Loucy (cell line): ENCODE data around the gene DCP1A.

Experiments used
- H2AFZ ChIP-seq: fragments of 200-600 bp; sonication (generic); 2 replicates; pipeline ENCODE4 v1.6.0; 2016; ENCODE audit warnings: antibody characterized with exemption, mild to moderate bottlenecking, low read length, moderate library complexity
- H3F3A ChIP-seq: fragments of 200-600 bp; 2 replicates; pipeline ENCODE4 v1.6.0; 2016; ENCODE audit warnings: antibody characterized with exemption, low read depth, mild to moderate bottlenecking
- H3K27me3 ChIP-seq: fragments of 200-600 bp; sonication (generic); 2 replicates; pipeline ENCODE4 v1.6.1; 2014; ENCODE audit warnings: low read length, mild to moderate bottlenecking; ENCODE audit not compliant: insufficient read depth, poor library complexity, severe bottlenecking
- H3K36me3 ChIP-seq: fragments of 200-600 bp; sonication (generic); 2 replicates; pipeline ENCODE4 v1.6.1; 2016; ENCODE audit warnings: low read length; ENCODE audit not compliant: insufficient read depth
- H3K4me1 ChIP-seq: fragments of 200-600 bp; sonication (generic); 2 replicates; pipeline ENCODE4 v1.5.1; 2014; ENCODE audit warnings: low read length, mild to moderate bottlenecking; ENCODE audit not compliant: insufficient read depth, poor library complexity, severe bottlenecking
- H3K4me2 ChIP-seq: fragments of 200-600 bp; sonication (generic); 2 replicates; pipeline ENCODE4 v1.6.0; 2014; ENCODE audit warnings: antibody characterized with exemption, low read length, low read depth, mild to moderate bottlenecking; ENCODE audit not compliant: poor library complexity, severe bottlenecking
- H3K4me3 ChIP-seq: fragments of 200-600 bp; sonication (generic); 2 replicates; pipeline ENCODE4 v1.5.1; 2014; ENCODE audit warnings: low read length, mild to moderate bottlenecking, mixed read lengths; ENCODE audit not compliant: poor library complexity, severe bottlenecking
- H3K79me2 ChIP-seq: fragments of 200-600 bp; sonication (generic); 2 replicates; pipeline ENCODE4 v1.6.1; 2014; ENCODE audit warnings: low read length; ENCODE audit not compliant: insufficient read depth
- H3K9ac ChIP-seq: fragments of 200-600 bp; sonication (generic); 2 replicates; pipeline ENCODE4 v1.6.0; 2014; ENCODE audit warnings: mild to moderate bottlenecking, low read depth, low read length, moderate library complexity; ENCODE audit not compliant: poor library complexity, severe bottlenecking
- H3K9me2 ChIP-seq: fragments of 200-600 bp; sonication (generic); replicated peaks from 2 replicates; pipeline ENCODE4 v1.6.1; 2016; ENCODE audit warnings: low read depth, low read length, mixed read lengths
- H3K9me3 ChIP-seq: fragments of 200-600 bp; sonication (generic); 2 replicates; pipeline ENCODE4 v1.6.1; 2014; ENCODE audit warnings: mild to moderate bottlenecking, antibody characterized with exemption, low read length, low read depth; ENCODE audit not compliant: insufficient read depth
- H4K20me1 ChIP-seq: fragments of 200-600 bp; sonication (generic); 2 replicates; pipeline ENCODE4 v1.6.0; 2014; ENCODE audit warnings: antibody characterized with exemption, low read length, mild to moderate bottlenecking; ENCODE audit not compliant: insufficient read depth, poor library complexity, severe bottlenecking
- EZH2phosphoT487 ChIP-seq: fragments of 200-600 bp; IDR thresholded peaks from 2 replicates; pipeline ENCODE4 v1.6.1; 2018; ENCODE audit warnings: antibody characterized with exemption, mild to moderate bottlenecking, moderate library complexity, borderline replicate concordance
- TF ChIP-seq, protein P1 (sequence below): fragments of 200-600 bp; sonication (generic); conservative IDR thresholded peaks from 2 replicates; pipeline ENCODE4 v1.5.1; 2014; ENCODE audit warnings: mild to moderate bottlenecking, antibody characterized with exemption, low read length

DCP1A gene

DNA sequence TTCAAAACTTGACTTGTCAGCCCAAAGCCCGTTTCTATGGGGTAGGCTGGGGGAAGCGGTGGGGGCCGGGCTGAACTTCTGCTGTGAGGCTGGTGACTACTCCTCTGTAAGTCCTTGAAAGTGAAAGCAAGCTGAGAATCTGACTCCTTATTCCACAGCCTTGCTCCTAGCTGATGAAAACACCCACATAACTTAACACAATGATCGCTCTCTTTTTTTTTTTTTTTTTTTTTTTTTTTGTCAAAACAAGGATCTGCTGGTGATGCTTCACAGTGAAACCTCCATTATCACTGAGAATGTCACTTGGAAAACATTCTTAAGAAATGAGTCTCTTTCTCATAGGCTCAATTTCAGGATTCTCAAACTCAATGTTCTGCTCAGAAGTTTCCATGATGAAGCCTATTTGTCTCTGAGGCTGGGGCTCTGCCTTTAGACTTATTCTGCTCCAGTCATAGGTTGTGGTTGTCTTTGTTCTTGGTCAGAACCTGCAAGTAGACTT, 60.2 kb downstream of the DCP1A start:
- H3K9me2 ChIP-seq: no peaks in the 10 kb centered on the region
- H3K4me3 ChIP-seq: no peak overlapping the region
- no peak overlapping the region for H3K9ac ChIP-seq
- no peak overlapping the region for H2AFZ ChIP-seq
- TF ChIP-seq, protein P1, sequence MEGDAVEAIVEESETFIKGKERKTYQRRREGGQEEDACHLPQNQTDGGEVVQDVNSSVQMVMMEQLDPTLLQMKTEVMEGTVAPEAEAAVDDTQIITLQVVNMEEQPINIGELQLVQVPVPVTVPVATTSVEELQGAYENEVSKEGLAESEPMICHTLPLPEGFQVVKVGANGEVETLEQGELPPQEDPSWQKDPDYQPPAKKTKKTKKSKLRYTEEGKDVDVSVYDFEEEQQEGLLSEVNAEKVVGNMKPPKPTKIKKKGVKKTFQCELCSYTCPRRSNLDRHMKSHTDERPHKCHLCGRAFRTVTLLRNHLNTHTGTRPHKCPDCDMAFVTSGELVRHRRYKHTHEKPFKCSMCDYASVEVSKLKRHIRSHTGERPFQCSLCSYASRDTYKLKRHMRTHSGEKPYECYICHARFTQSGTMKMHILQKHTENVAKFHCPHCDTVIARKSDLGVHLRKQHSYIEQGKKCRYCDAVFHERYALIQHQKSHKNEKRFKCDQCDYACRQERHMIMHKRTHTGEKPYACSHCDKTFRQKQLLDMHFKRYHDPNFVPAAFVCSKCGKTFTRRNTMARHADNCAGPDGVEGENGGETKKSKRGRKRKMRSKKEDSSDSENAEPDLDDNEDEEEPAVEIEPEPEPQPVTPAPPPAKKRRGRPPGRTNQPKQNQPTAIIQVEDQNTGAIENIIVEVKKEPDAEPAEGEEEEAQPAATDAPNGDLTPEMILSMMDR: no peak
- no peak for TF ChIP-seq EZH2phosphoT487
- H3K79me2 ChIP-seq: no peaks in the 10 kb centered on the region
- H3F3A ChIP-seq: no peaks in the 10 kb centered on the region
- H3K36me3 ChIP-seq: peaks cover 37% of the 10 kb centered on the region; the same call in 1 of the 2 replicates
- H3K4me2 ChIP-seq: no peak overlapping the region
- no peaks in the 10 kb centered on the region for H3K9me3 ChIP-seq
- no peaks in the 10 kb centered on the region for H4K20me1 ChIP-seq
- H3K4me1 ChIP-seq: no peaks in the 10 kb centered on the region
- no peaks in the 10 kb centered on the region for H3K27me3 ChIP-seq

DNA sequence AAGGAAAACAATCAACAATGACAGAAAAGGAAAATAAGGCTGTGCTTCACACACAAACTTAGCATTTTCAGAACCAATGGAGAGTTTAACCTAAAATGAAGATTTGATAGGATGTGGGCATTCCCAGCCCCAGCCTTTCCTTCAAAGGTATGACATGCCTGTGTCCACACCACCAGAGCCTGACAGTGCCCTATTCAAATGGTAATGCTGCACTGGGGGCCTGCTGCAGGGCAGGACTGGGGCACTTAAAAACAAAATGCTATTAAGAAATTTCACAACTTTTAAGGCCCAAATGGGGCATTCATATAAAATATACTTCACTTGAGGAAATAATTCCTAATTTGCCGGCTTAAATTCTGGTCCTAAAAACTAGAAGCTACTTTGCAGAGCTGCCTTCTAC, 60.6 kb downstream of the DCP1A start:
- TF ChIP-seq EZH2phosphoT487: no peak
- TF ChIP-seq, protein P1: no peak
- no peaks in the 10 kb centered on the region for H3K79me2 ChIP-seq
- H3K4me3 ChIP-seq: no peak overlapping the region
- H3K36me3 ChIP-seq: peaks cover 32% of the 10 kb centered on the region; the same call in 1 of the 2 replicates
- no peaks in the 10 kb centered on the region for H3K9me2 ChIP-seq
- no peaks in the 10 kb centered on the region for H3K4me1 ChIP-seq
- H2AFZ ChIP-seq: no peak overlapping the region
- no peaks in the 10 kb centered on the region for H3K27me3 ChIP-seq
- H4K20me1 ChIP-seq: no peaks in the 10 kb centered on the region
- no peak overlapping the region for H3K4me2 ChIP-seq
- H3K9ac ChIP-seq: no peak overlapping the region
- H3K9me3 ChIP-seq: no peaks in the 10 kb centered on the region
- H3F3A ChIP-seq: no peaks in the 10 kb centered on the region

DNA sequence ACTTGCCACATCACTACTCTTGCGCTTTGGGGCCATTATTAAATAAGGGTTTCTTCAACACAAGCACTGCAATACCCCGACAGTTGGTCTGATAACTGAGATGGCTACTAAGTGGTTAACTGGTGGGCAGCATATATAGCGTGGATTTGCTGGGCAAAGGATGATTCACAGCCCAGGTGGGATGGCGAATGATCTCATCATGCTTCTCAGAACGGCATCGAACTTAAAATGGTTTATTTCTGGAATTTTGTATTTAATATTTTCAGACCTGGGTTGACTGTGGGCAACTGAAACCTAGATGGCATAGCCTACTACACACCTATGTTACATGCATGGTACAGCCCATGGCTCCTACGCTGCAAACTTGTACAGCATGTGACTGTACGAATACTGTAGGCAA, 64.8 kb downstream of the DCP1A start:
- Histone ChIP-seq H3K9me3 (no peaks in the 10 kb centered on the region), H3F3A (no peaks in the 10 kb centered on the region), H4K20me1 (no peaks in the 10 kb centered on the region), H3K27me3 (no peaks in the 10 kb centered on the region), H3K36me3 (peaks cover 23% of the 10 kb centered on the region; the same call in 1 of the 2 replicates), H3K9me2 (no peaks in the 10 kb centered on the region), H3K4me2 (no peak overlapping the region), H3K79me2 (no peaks in the 10 kb centered on the region), H2AFZ (no peak overlapping the region), H3K4me3 (no peak overlapping the region), H3K9ac (no peak overlapping the region), H3K4me1 (no peaks in the 10 kb centered on the region)
- TF ChIP-seq, protein P1: no peak
- no peak for TF ChIP-seq EZH2phosphoT487
